Activated CD4-positive, alpha-beta T cell treated with anti-CD3 and anti-CD28 coated beads, Interleukin-2, amount 50 U/mL, for 16 hours (primary cell): ENCODE measurements around the gene POP7.
"Not testable (repeated sequence)": the region's sequence is repeated elsewhere in the genome, so short reads cannot be mapped to it uniquely, and the experiment has no call there.

Experiments
- DNase-seq: peaks from one replicate; pipeline ENCODE4 v3.0.0-alpha.2; 2020

Gene POP7

GRCh38 chr7:100692578-100692961 lies 13.4 kb upstream of the POP7 start:
- no peak for DNase-seq

GRCh38 chr7:100693312-100694097 lies 12.4 kb upstream of the POP7 start:
- no peak for DNase-seq

GRCh38 chr7:100694098-100694745 lies 11.7 kb upstream of the POP7 start, which contains the start of gene GIGYF1:
Gene GIGYF1 (minus strand): TSS chr7:100694250. CDS start chr7:100688238, 6,012 bp downstream.
- DNase-seq = peak; percentile 67

- DNase-seq = no peak
These were observed 9.8 kb upstream of the POP7 start for GRCh38 chr7:100696123-100696521.

GRCh38 chr7:100699018-100699417 lies 6.9 kb upstream of the POP7 start:
- no peak for DNase-seq

- not testable (repeated sequence) for DNase-seq
These were observed 4.8 kb upstream of the POP7 start for GRCh38 chr7:100701089-100701488.

- peak; percentile 85 for DNase-seq
These were observed 585 bp upstream of the POP7 start for GRCh38 chr7:100705320-100705752.

- DNase-seq = no peak
These were observed 871 bp downstream of the POP7 start for GRCh38 chr7:100706672-100707311.

GRCh38 chr7:100708395-100708794 lies 2.5 kb downstream of the POP7 start:
- no peak for DNase-seq

GRCh38 chr7:100710452-100710851 lies 4.5 kb downstream of the POP7 start:
- no peak for DNase-seq

- no peak for DNase-seq
These were observed 5.4 kb downstream of the POP7 start for GRCh38 chr7:100711369-100711768.

GRCh38 chr7:100714725-100715124 lies 8.8 kb downstream of the POP7 start:
- no peak for DNase-seq

GRCh38 chr7:100717073-100717472 lies 11.2 kb downstream of the POP7 start:
- DNase-seq = not testable (repeated sequence)

- DNase-seq = no peak
These were observed 13.8 kb downstream of the POP7 start for GRCh38 chr7:100719523-100720278.

- no peak for DNase-seq
These were observed 14.4 kb downstream of the POP7 start, which contains the start of gene EPO for GRCh38 chr7:100720279-100720670. Gene EPO (plus strand): TSS chr7:100720468. CDS start chr7:100720981, 513 bp downstream.

- DNase-seq = no peak
These were observed 15.0 kb downstream of the POP7 start for GRCh38 chr7:100720671-100721504.

- no peak for DNase-seq
These were observed 15.5 kb downstream of the POP7 start for GRCh38 chr7:100721505-100721812.

GRCh38 chr7:100722480-100723212 lies 16.7 kb downstream of the POP7 start:
- DNase-seq = no peak

- no peak for DNase-seq
These were observed 17.9 kb downstream of the POP7 start for GRCh38 chr7:100723732-100724275.

- DNase-seq = not testable (repeated sequence)
These were observed 18.4 kb downstream of the POP7 start for GRCh38 chr7:100724364-100724763.
